SK-N-SH treated with all-trans-retinoic acid at 6 μM for 48 hours (cell line): ENCODE data around the gene SIL1.

ENCODE experiments used
- ATAC-seq: fragments of 200-7000 bp; cut with Tn5 transposase; 3 replicates; pipeline ENCODE4 v1.9.1; 2020; ENCODE audit warnings: mild to moderate bottlenecking, moderate library complexity
- ARNTL ChIP-seq: fragments of 450-650 bp; formaldehyde crosslinking; IDR thresholded peaks from 2 replicates; pipeline ENCODE4 v1.5.0; 2020; ENCODE audit warnings: low read depth, mild to moderate bottlenecking, moderate library complexity, borderline replicate concordance
- BACH2 ChIP-seq: fragments of 250-450 bp; sonication (Bioruptor Pico); IDR thresholded peaks from 2 replicates; pipeline ENCODE4 v1.9.0; 2021; ENCODE audit warnings: mild to moderate bottlenecking, borderline replicate concordance
- CSDC2 ChIP-seq: fragments of 250-450 bp; sonication (Bioruptor Pico); IDR thresholded peaks from 2 replicates; pipeline ENCODE4 v1.5.0; 2020; ENCODE audit warnings: mild to moderate bottlenecking, moderate library complexity
- ESRRG ChIP-seq: fragments of 250-450 bp; sonication (Bioruptor Pico); IDR thresholded peaks from 2 replicates; pipeline ENCODE4 v1.6.1; 2021; ENCODE audit warnings: mild to moderate bottlenecking
- GLIS3 ChIP-seq: fragments of 250-450 bp; sonication (Bioruptor Pico); IDR thresholded peaks from 2 replicates; pipeline ENCODE4 v1.5.0; 2020; ENCODE audit warnings: mild to moderate bottlenecking, moderate library complexity
- ISL1 ChIP-seq: fragments of 250-450 bp; sonication (Bioruptor Pico); IDR thresholded peaks from 2 replicates; pipeline ENCODE4 v2.1.2; 2022; ENCODE audit warnings: mild to moderate bottlenecking, moderate library complexity
- OSR1 ChIP-seq: fragments of 250-450 bp; sonication (Bioruptor Pico); IDR thresholded peaks from 2 replicates; pipeline ENCODE4 v1.8.0; 2022; ENCODE audit warnings: moderate library complexity, mild to moderate bottlenecking, inconsistent platforms
- PPARA ChIP-seq: fragments of 250-450 bp; sonication (Bioruptor Pico); IDR thresholded peaks from 2 replicates; pipeline ENCODE4 v1.5.0; 2020; ENCODE audit warnings: mild to moderate bottlenecking, borderline replicate concordance
- RARB ChIP-seq: fragments of 250-450 bp; sonication (Bioruptor Pico); IDR thresholded peaks from 2 replicates; pipeline ENCODE4 v1.8.0; 2021; ENCODE audit warnings: mild to moderate bottlenecking, moderate library complexity
- SNAI2 ChIP-seq: fragments of 250-450 bp; sonication (Bioruptor Pico); IDR thresholded peaks from 2 replicates; pipeline ENCODE4 v1.5.0; 2020; ENCODE audit warnings: mild to moderate bottlenecking, moderate library complexity
- TCF4 ChIP-seq: fragments of 250-450 bp; sonication (Bioruptor Pico); IDR thresholded peaks from 2 replicates; pipeline ENCODE4 v1.8.0; 2021; ENCODE audit warnings: mild to moderate bottlenecking, moderate library complexity, borderline replicate concordance
- TOX ChIP-seq: fragments of 250-450 bp; sonication (Bioruptor Pico); IDR thresholded peaks from 2 replicates; pipeline ENCODE4 v1.8.0; 2021; ENCODE audit warnings: mild to moderate bottlenecking, moderate library complexity, borderline replicate concordance
- ZC3H10 ChIP-seq: fragments of 250-450 bp; sonication (Bioruptor Pico); IDR thresholded peaks from 2 replicates; pipeline ENCODE4 v1.5.1; 2021; ENCODE audit warnings: mild to moderate bottlenecking, moderate library complexity
- ZFP30 ChIP-seq: fragments of 450-650 bp; formaldehyde crosslinking; IDR thresholded peaks from 2 replicates; pipeline ENCODE4 v1.5.0; 2022; ENCODE audit warnings: mild to moderate bottlenecking, moderate library complexity
- ZNF565 ChIP-seq: fragments of 450-650 bp; formaldehyde crosslinking; conservative IDR thresholded peaks from 2 replicates; pipeline ENCODE4 v1.5.0; 2020; ENCODE audit warnings: low read depth, mild to moderate bottlenecking, moderate library complexity
- ZNF8 ChIP-seq: fragments of 450-650 bp; formaldehyde crosslinking; IDR thresholded peaks from 2 replicates; pipeline ENCODE4 v1.5.0; 2020; ENCODE audit warnings: mild to moderate bottlenecking, moderate library complexity
- TF ChIP-seq, protein P1 (sequence below): fragments of 250-450 bp; sonication (Bioruptor Pico); IDR thresholded peaks from 2 replicates; pipeline ENCODE4 v1.5.1; 2020; ENCODE audit warnings: low read depth, mild to moderate bottlenecking, moderate library complexity
- TF ChIP-seq, protein P2 (sequence below): fragments of 250-450 bp; sonication (Bioruptor Pico); IDR thresholded peaks from 2 replicates; pipeline ENCODE4 v1.8.0; 2021; ENCODE audit warnings: low read depth, mild to moderate bottlenecking, moderate library complexity, borderline replicate concordance
- TF ChIP-seq, protein P3 (sequence below): fragments of 250-450 bp; sonication (Bioruptor Pico); IDR thresholded peaks from 2 replicates; pipeline ENCODE4 v1.8.0; 2020; ENCODE audit warnings: mild to moderate bottlenecking, moderate library complexity, borderline replicate concordance
- TF ChIP-seq, protein P4 (sequence below): fragments of 250-450 bp; sonication (Bioruptor Pico); IDR thresholded peaks from 2 replicates; pipeline ENCODE4 v1.5.1; 2021; ENCODE audit warnings: mild to moderate bottlenecking, moderate library complexity
- TF ChIP-seq, protein P5 (sequence below): fragments of 250-450 bp; sonication (Bioruptor Pico); IDR thresholded peaks from 2 replicates; pipeline ENCODE4 v1.5.0; 2020; ENCODE audit warnings: mild to moderate bottlenecking, moderate library complexity

The SIL1 gene

DNA sequence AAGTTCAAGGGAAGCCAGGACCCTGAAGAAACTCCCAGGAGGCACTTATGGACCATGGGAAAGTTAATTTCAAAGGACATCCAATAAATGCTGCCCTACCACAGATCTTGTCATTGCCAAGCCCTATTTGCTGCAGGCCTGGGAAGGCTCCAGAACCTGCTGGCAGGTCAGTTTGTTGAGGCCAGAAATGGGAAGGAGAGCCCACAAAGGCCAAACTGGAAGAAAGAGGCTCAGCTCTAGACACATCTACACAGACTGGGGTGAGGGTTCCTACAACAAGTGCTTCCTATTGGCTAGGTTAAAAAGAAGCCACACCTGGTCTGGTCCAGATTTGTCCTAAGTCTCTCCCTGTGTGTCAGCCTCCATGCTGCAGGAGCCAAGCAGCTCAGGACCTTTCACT lies 94.4 kb downstream of the SIL1 start:
- no peak for TF ChIP-seq BACH2 (CRISPR knock-in tag)
- TF ChIP-seq RARB (CRISPR knock-in tag) = no peak
- no peak for TF ChIP-seq ISL1 (CRISPR knock-in tag)
- TF ChIP-seq SNAI2 (CRISPR knock-in tag) = no peak
- no peak for TF ChIP-seq OSR1 (CRISPR knock-in tag)
- no peak for TF ChIP-seq ZNF8 (CRISPR knock-in tag)
- TF ChIP-seq, protein P1, sequence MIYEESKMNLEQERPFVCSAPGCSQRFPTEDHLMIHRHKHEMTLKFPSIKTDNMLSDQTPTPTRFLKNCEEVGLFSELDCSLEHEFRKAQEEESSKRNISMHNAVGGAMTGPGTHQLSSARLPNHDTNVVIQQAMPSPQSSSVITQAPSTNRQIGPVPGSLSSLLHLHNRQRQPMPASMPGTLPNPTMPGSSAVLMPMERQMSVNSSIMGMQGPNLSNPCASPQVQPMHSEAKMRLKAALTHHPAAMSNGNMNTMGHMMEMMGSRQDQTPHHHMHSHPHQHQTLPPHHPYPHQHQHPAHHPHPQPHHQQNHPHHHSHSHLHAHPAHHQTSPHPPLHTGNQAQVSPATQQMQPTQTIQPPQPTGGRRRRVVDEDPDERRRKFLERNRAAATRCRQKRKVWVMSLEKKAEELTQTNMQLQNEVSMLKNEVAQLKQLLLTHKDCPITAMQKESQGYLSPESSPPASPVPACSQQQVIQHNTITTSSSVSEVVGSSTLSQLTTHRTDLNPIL (CRISPR knock-in tag) = no peak
- no peak for TF ChIP-seq TCF4
- TF ChIP-seq, protein P2, sequence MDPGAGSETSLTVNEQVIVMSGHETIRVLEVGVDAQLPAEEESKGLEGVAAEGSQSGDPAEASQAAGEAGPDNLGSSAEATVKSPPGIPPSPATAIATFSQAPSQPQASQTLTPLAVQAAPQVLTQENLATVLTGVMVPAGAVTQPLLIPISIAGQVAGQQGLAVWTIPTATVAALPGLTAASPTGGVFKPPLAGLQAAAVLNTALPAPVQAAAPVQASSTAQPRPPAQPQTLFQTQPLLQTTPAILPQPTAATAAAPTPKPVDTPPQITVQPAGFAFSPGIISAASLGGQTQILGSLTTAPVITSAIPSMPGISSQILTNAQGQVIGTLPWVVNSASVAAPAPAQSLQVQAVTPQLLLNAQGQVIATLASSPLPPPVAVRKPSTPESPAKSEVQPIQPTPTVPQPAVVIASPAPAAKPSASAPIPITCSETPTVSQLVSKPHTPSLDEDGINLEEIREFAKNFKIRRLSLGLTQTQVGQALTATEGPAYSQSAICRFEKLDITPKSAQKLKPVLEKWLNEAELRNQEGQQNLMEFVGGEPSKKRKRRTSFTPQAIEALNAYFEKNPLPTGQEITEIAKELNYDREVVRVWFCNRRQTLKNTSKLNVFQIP = no peak
- no peak for TF ChIP-seq GLIS3
- TF ChIP-seq, protein P3, sequence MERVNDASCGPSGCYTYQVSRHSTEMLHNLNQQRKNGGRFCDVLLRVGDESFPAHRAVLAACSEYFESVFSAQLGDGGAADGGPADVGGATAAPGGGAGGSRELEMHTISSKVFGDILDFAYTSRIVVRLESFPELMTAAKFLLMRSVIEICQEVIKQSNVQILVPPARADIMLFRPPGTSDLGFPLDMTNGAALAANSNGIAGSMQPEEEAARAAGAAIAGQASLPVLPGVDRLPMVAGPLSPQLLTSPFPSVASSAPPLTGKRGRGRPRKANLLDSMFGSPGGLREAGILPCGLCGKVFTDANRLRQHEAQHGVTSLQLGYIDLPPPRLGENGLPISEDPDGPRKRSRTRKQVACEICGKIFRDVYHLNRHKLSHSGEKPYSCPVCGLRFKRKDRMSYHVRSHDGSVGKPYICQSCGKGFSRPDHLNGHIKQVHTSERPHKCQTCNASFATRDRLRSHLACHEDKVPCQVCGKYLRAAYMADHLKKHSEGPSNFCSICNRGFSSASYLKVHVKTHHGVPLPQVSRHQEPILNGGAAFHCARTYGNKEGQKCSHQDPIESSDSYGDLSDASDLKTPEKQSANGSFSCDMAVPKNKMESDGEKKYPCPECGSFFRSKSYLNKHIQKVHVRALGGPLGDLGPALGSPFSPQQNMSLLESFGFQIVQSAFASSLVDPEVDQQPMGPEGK (CRISPR knock-in tag) = no peak
- TF ChIP-seq, protein P4, sequence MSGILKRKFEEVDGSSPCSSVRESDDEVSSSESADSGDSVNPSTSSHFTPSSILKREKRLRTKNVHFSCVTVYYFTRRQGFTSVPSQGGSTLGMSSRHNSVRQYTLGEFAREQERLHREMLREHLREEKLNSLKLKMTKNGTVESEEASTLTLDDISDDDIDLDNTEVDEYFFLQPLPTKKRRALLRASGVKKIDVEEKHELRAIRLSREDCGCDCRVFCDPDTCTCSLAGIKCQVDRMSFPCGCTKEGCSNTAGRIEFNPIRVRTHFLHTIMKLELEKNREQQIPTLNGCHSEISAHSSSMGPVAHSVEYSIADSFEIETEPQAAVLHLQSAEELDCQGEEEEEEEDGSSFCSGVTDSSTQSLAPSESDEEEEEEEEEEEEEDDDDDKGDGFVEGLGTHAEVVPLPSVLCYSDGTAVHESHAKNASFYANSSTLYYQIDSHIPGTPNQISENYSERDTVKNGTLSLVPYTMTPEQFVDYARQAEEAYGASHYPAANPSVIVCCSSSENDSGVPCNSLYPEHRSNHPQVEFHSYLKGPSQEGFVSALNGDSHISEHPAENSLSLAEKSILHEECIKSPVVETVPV (CRISPR knock-in tag) = no peak
- no peak for TF ChIP-seq ARNTL (CRISPR knock-in tag)
- TF ChIP-seq, protein P5, sequence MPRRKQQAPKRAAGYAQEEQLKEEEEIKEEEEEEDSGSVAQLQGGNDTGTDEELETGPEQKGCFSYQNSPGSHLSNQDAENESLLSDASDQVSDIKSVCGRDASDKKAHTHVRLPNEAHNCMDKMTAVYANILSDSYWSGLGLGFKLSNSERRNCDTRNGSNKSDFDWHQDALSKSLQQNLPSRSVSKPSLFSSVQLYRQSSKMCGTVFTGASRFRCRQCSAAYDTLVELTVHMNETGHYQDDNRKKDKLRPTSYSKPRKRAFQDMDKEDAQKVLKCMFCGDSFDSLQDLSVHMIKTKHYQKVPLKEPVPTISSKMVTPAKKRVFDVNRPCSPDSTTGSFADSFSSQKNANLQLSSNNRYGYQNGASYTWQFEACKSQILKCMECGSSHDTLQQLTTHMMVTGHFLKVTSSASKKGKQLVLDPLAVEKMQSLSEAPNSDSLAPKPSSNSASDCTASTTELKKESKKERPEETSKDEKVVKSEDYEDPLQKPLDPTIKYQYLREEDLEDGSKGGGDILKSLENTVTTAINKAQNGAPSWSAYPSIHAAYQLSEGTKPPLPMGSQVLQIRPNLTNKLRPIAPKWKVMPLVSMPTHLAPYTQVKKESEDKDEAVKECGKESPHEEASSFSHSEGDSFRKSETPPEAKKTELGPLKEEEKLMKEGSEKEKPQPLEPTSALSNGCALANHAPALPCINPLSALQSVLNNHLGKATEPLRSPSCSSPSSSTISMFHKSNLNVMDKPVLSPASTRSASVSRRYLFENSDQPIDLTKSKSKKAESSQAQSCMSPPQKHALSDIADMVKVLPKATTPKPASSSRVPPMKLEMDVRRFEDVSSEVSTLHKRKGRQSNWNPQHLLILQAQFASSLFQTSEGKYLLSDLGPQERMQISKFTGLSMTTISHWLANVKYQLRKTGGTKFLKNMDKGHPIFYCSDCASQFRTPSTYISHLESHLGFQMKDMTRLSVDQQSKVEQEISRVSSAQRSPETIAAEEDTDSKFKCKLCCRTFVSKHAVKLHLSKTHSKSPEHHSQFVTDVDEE = no peak
- no peak for TF ChIP-seq ESRRG (CRISPR knock-in tag)
- no peak for TF ChIP-seq ZFP30 (CRISPR knock-in tag)
- no peak for TF ChIP-seq CSDC2 (CRISPR knock-in tag)
- TF ChIP-seq ZNF565 (CRISPR knock-in tag) = no peak
- no peak for TF ChIP-seq TOX
- TF ChIP-seq, all 23 proteins: peak for 0
- no peak for ATAC-seq

DNA sequence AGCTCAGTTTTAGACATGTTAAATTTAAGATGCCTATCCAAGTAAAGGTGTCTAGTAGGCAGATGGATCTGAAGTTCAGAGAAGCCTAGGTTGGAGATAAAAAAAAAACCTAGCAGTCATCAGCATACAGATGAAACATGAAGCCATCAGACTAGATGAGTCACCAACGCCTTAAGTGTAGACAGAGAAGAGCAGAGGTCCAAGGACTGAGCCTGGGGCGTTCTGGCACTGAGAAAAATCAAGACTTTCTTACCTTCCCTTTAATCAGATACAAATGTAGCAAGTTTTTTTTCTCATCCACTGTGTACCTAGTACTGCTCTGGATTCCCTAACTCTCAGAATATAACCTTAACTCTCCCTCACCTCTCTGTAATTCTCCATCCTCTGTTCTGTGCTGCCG lies 97.3 kb downstream of the SIL1 start:
- ATAC-seq = peak; percentile 82
- no peak for TF ChIP-seq BACH2 (CRISPR knock-in tag)
- TF ChIP-seq, protein P3 (CRISPR knock-in tag) = no peak
- TF ChIP-seq, protein P5 = no peak
- TF ChIP-seq, protein P1 (CRISPR knock-in tag) = no peak
- no peak for TF ChIP-seq PPARA
- no peak for TF ChIP-seq ZNF8 (CRISPR knock-in tag)
- TF ChIP-seq ZFP30 (CRISPR knock-in tag) = no peak
- TF ChIP-seq ZC3H10 (CRISPR knock-in tag) = no peak
- no peak for TF ChIP-seq RARB (CRISPR knock-in tag)
- TF ChIP-seq TOX = no peak
- no peak for TF ChIP-seq ESRRG (CRISPR knock-in tag)
- TF ChIP-seq, protein P2 = no peak
- TF ChIP-seq TCF4 = no peak
- TF ChIP-seq CSDC2 (CRISPR knock-in tag) = no peak
- no peak for TF ChIP-seq ARNTL (CRISPR knock-in tag)
- TF ChIP-seq SNAI2 (CRISPR knock-in tag) = no peak
- TF ChIP-seq ISL1 (CRISPR knock-in tag) = no peak
